Cardiac muscle cell (in vitro differentiated cells and primary cell): ENCODE measurements around the gene BRMS1. TPM values are rescaled to one million over a fixed set of nuclear protein-coding genes. Genes with fewer than 3 reads are reported as not detected.

Experiments used
- DNase-seq, 2 donors: peaks; one replicate each; pipeline versions ENCODE4 v3.0.0 to v3.0.0-alpha.2; 2010 to 2017; ENCODE audit warnings: low read depth in 1 of 2, low spot score in 1 of 2
- H3K27ac ChIP-seq: fragments of 200-600 bp; sonication (generic); 2 replicates; pipeline ENCODE4 v1.5.1; 2016
- H3K27me3 ChIP-seq: fragments of 200-600 bp; sonication (generic); 2 replicates; pipeline ENCODE4 v1.6.0; 2016; ENCODE audit warnings: control low read depth
- H3K36me3 ChIP-seq: fragments of 200-600 bp; sonication (generic); 2 replicates; pipeline ENCODE4 v1.5.1; 2016; ENCODE audit warnings: control low read depth
- H3K4me1 ChIP-seq: fragments of 200-600 bp; sonication (generic); 2 replicates; pipeline ENCODE4 v1.8.1; 2017; ENCODE audit warnings: low read depth, mild to moderate bottlenecking, mixed run types
- H3K4me3 ChIP-seq: fragments of 200-600 bp; sonication (generic); 2 replicates; pipeline ENCODE4 v1.5.1; 2016; ENCODE audit warnings: mild to moderate bottlenecking
- H3K9me3 ChIP-seq: fragments of 200-600 bp; sonication (generic); 2 replicates; pipeline ENCODE4 v1.5.1; 2017; ENCODE audit warnings: low read depth, mild to moderate bottlenecking, control low read depth
- polyA plus RNA-seq: library from polyadenylated mRNA; unstranded; fragments of >200 nt; fragmentation: Nextera tagmentation; extraction: Ambion mirVana; gene quantifications from 2 replicates; pipeline ENCODE4 v1.2.1, GENCODE V29; 2016
- total RNA-seq: library from RNA; depleted of rRNA; stranded (reverse); fragments of >200 nt; gene quantifications from 2 replicates; pipeline ENCODE4 v1.2.3, GENCODE V29; 2016
- TF ChIP-seq, protein P1 (sequence below): IDR thresholded peaks from 2 replicates; pipeline ENCODE4 v1.5.1; 2012; ENCODE audit warnings: low read depth, mild to moderate bottlenecking, low read length

BRMS1 gene
- total and polyA plus RNA-seq, 2 experiments from 2014 or later = 33.2 to 33.8 TPM

GRCh38 chr11:66338276-66339161 lies 6.4 kb downstream of the BRMS1 start:
- DNase-seq = no peak
- H3K4me3 ChIP-seq = no peak overlapping the region
- H3K36me3 ChIP-seq = peaks cover 12% of the 10 kb centered on the region
- TF ChIP-seq, protein P1, sequence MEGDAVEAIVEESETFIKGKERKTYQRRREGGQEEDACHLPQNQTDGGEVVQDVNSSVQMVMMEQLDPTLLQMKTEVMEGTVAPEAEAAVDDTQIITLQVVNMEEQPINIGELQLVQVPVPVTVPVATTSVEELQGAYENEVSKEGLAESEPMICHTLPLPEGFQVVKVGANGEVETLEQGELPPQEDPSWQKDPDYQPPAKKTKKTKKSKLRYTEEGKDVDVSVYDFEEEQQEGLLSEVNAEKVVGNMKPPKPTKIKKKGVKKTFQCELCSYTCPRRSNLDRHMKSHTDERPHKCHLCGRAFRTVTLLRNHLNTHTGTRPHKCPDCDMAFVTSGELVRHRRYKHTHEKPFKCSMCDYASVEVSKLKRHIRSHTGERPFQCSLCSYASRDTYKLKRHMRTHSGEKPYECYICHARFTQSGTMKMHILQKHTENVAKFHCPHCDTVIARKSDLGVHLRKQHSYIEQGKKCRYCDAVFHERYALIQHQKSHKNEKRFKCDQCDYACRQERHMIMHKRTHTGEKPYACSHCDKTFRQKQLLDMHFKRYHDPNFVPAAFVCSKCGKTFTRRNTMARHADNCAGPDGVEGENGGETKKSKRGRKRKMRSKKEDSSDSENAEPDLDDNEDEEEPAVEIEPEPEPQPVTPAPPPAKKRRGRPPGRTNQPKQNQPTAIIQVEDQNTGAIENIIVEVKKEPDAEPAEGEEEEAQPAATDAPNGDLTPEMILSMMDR = no peak
- H3K4me1 ChIP-seq = peaks cover 4% of the 10 kb centered on the region
- H3K27ac ChIP-seq = no peak overlapping the region
- H3K27me3 ChIP-seq = no peaks in the 10 kb centered on the region
- H3K9me3 ChIP-seq = no peaks in the 10 kb centered on the region

DNA sequence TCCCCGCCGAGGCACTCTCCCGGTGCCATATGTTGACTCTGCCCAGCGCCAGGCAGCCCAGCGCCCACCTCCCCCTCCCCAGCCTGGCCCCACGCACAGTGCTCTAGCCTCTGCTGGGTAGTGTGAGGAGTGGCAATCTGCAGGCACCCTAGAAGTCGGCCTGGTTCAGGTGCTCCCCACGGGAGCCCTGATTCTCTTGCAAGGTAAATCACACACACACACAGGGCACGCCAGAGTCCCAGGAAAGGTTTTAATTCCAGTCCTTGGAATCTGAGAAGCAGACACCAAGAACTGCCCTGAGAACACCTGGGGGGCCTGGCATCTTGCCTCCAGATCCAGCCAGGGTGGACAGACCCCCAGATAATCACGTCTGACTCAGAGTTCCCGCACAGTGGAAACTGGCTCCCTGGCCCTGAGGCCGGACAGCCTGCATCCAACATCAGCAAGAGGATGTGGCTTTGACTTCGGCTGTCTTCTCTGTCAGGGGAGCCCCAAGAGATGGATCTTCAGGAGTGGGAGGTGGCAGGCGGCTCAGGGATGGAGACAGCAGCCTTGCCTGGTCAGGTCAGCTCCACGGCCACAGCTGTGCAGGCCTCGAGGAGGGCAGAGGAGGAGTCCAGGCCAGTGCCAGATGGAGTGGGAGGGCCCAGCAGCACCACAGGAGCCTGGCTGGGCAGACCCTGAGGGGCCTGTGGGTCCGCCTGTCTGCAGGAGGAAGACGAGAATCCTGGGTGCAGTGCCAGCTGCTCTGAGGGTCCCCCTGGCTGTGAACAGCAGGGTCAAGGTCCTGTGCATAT lies 7.6 kb downstream of the BRMS1 start:
- Histone ChIP-seq H3K4me1 (peaks cover 4% of the 10 kb centered on the region), H3K36me3 (peaks cover 12% of the 10 kb centered on the region), H3K4me3 (no peak overlapping the region), H3K9me3 (no peaks in the 10 kb centered on the region), H3K27ac (peak overlapping the region; percentile 14), H3K27me3 (no peaks in the 10 kb centered on the region)
- TF ChIP-seq, protein P1 = no peak
- no peak for DNase-seq

GRCh38 chr11:66336234-66337102 lies 8.4 kb downstream of the BRMS1 start, which contains the start of gene RIN1:
TSS of gene RIN1 (minus strand) at chr11:66336434. CDS start at chr11:66336402, 32 bp downstream.
- no peaks in the 10 kb centered on the region for H3K9me3 ChIP-seq
- peaks cover 10% of the 10 kb centered on the region for H3K4me1 ChIP-seq
- H3K27ac ChIP-seq = peak within 1 kb of the TSS; percentile 14
- no peaks in the 10 kb centered on the region for H3K27me3 ChIP-seq
- peak within 1 kb of the TSS; percentile 31 for H3K4me3 ChIP-seq
- DNase-seq = peak; percentile 58 to 96
- H3K36me3 ChIP-seq = peaks cover 12% of the 10 kb centered on the region
- TF ChIP-seq, protein P1 = peak; percentile 45

DNA sequence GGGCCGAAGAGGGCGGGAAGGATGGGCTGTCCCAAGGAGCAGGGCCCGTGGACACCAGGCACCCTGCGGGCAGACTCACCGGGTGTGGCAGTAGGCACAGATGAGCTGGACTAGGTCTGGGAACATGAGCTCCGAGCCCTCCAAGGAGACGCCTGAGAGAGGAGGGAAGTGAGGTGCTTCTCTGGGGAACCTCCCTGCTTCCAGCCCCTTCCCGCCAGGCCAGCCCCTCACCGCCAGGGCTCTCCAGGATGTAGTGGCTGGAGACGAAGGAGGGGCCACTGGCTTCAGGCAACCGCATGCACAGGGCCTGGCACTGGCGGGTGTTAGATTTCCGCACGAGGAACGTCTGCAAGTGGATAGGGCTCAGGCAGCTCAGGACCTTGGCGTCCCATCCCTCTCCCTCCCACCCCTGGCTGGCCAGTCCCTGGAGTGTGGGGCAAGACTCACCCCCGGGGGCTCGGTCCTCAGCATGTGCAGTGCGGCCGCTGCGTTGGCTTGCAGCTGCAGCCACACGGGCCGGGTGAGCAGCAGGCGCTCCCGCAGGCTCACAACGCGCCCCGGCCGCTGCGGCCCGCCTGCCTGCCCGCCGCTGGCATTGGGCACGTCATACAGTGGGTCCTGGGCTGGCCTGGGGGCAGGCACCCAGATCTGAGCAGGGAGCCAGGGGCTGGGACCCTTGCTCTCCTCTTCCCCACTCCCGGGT lies 9.2 kb downstream of the BRMS1 start:
- Histone ChIP-seq H3K27ac (no peak overlapping the region), H3K9me3 (no peaks in the 10 kb centered on the region), H3K4me1 (peaks cover 10% of the 10 kb centered on the region), H3K27me3 (no peaks in the 10 kb centered on the region), H3K4me3 (peak overlapping the region; percentile 31), H3K36me3 (peaks cover 4% of the 10 kb centered on the region)
- TF ChIP-seq, protein P1 = no peak
- DNase-seq = peak; percentile 45 to 77
